Measurements from ENCODE around the gene ZBED4.
A peak's percentile ranks its signal among the peaks of the same experiment; 100 is the strongest.

Gene ZBED4

GRCh38 chr22:49852898-49853894 lies at the start of gene ZBED4:
TSS of gene ZBED4 (plus strand) at chr22:49853844. CDS start at chr22:49883663, 29,819 bp downstream.
- peak within 1 kb of the TSS; percentile 83 for H3K4me3 ChIP-seq

GRCh38 chr22:49807129-49807528 lies 46.5 kb upstream of the ZBED4 start:
- H3K4me3 ChIP-seq: no peak overlapping the region
- no peak for DNase-seq (ENCODE audit: low spot score)
- no peak overlapping the region for H3K27ac ChIP-seq
- TF ChIP-seq CTCF (IDR thresholded peaks at IDR 0.05): no peak

More at GRCh38 chr22:49852898-49853894, at the start of gene ZBED4:
- DNase-seq (ENCODE audit: low spot score): peak; percentile 97
- peak within 1 kb of the TSS; percentile 86 to 94 for H3K27ac ChIP-seq
- TF ChIP-seq CTCF (IDR thresholded peaks at IDR 0.05): no peak

- TF ChIP-seq CTCF (IDR thresholded peaks at IDR 0.05): no peak
- Histone ChIP-seq H3K4me3 (no peak overlapping the region), H3K27ac (no peak overlapping the region)
- DNase-seq (ENCODE audit: low spot score): no peak
Observed at GRCh38 chr22:49807780-49808708, 45.6 kb upstream of the ZBED4 start.

GRCh38 chr22:49810363-49811019 lies 43.2 kb upstream of the ZBED4 start:
- Histone ChIP-seq H3K27ac (no peak overlapping the region), H3K4me3 (no peak overlapping the region)
- no peak for DNase-seq (ENCODE audit: low spot score)
- no peak for TF ChIP-seq CTCF (IDR thresholded peaks at IDR 0.05)

GRCh38 chr22:49811020-49811791 lies 42.4 kb upstream of the ZBED4 start:
- H3K4me3 ChIP-seq: no peak overlapping the region
- TF ChIP-seq CTCF (IDR thresholded peaks at IDR 0.05): no peak
- no peak overlapping the region for H3K27ac ChIP-seq
- no peak for DNase-seq (ENCODE audit: low spot score)

GRCh38 chr22:49812838-49813237 lies 40.8 kb upstream of the ZBED4 start:
- no peak for DNase-seq (ENCODE audit: low spot score)
- Histone ChIP-seq H3K27ac (no peak overlapping the region), H3K4me3 (no peak overlapping the region)
- TF ChIP-seq CTCF (IDR thresholded peaks at IDR 0.05): no peak

Data from coronary artery (tissue), 2 donors.